Sigmoid colon (tissue), 4 donors: ENCODE results near the gene TTC9B.

ENCODE experiments used
- CTCF ChIP-seq, 4 experiments: fragments of 450-650 bp in 3 of 4; fragments of 200-600 bp in 1 of 4; IDR thresholded peaks; one replicate each; pipeline ENCODE4 v1.5.1; 2016 to 2019; ENCODE audit warnings: antibody characterized with exemption in 4 of 4, mild to moderate bottlenecking in 3 of 4, moderate library complexity in 2 of 4
- EP300 ChIP-seq, 4 donors: sonication (generic); formaldehyde crosslinking; IDR thresholded peaks; one replicate each; pipeline ENCODE4 v1.6.1; 2017; ENCODE audit warnings: antibody characterized with exemption in 4 of 4

GRCh38 chr19:40255619-40256166, 37.5 kb upstream of the TTC9B start:
- TF ChIP-seq CTCF (IDR thresholded peaks at IDR 0.05) (no peak), EP300 (IDR thresholded peaks at IDR 0.05) (no peak)
